ENCODE results near the gene MAGEF1. TPM values are rescaled to one million over a fixed set of nuclear protein-coding genes. Genes with fewer than 3 reads are reported as not detected.

MAGEF1 gene
- total RNA-seq, 1 donor from 2014 or later = 47.5 TPM

- TF ChIP-seq CTCF (IDR thresholded peaks at IDR 0.05) = no peak
- peak; percentile 25 for DNase-seq (ENCODE audit: extremely low spot score, unreplicated experiment)
- peaks cover 8% of the 10 kb centered on the region for H3K4me1 Mint-ChIP-seq (ENCODE audit: unreplicated experiment)
- no peak overlapping the region for H3K27ac Mint-ChIP-seq (ENCODE audit: unreplicated experiment)
- peaks cover 11% of the 10 kb centered on the region for H3K27me3 Mint-ChIP-seq (ENCODE audit: unreplicated experiment)
- no peaks in the 10 kb centered on the region for H3K9me3 Mint-ChIP-seq (ENCODE audit: unreplicated experiment)
- no peak overlapping the region for H3K4me3 Mint-ChIP-seq (ENCODE audit: unreplicated experiment)
- no peaks in the 10 kb centered on the region for H3K36me3 Mint-ChIP-seq (ENCODE audit: unreplicated experiment)
Observed at GRCh38 chr3:184728010-184728527, 16.2 kb upstream of the MAGEF1 start.

GRCh38 chr3:184727357-184728009 lies 15.6 kb upstream of the MAGEF1 start:
- TF ChIP-seq CTCF (IDR thresholded peaks at IDR 0.05) = peak; percentile 80
- Mint-ChIP-seq H3K27ac (ENCODE audit: unreplicated experiment) (no peak overlapping the region), H3K36me3 (ENCODE audit: unreplicated experiment) (no peaks in the 10 kb centered on the region), H3K4me3 (ENCODE audit: unreplicated experiment) (no peak overlapping the region), H3K4me1 (ENCODE audit: unreplicated experiment) (peaks cover 8% of the 10 kb centered on the region), H3K9me3 (ENCODE audit: unreplicated experiment) (no peaks in the 10 kb centered on the region), H3K27me3 (ENCODE audit: unreplicated experiment) (peaks cover 11% of the 10 kb centered on the region)
- peak; percentile 75 for DNase-seq (ENCODE audit: extremely low spot score, unreplicated experiment)

- Mint-ChIP-seq H3K4me1 (ENCODE audit: unreplicated experiment) (peaks cover 8% of the 10 kb centered on the region), H3K4me3 (ENCODE audit: unreplicated experiment) (no peak overlapping the region), H3K27ac (ENCODE audit: unreplicated experiment) (no peak overlapping the region), H3K36me3 (ENCODE audit: unreplicated experiment) (peaks cover under 1% of the 10 kb centered on the region), H3K9me3 (ENCODE audit: unreplicated experiment) (no peaks in the 10 kb centered on the region), H3K27me3 (ENCODE audit: unreplicated experiment) (peaks cover 9% of the 10 kb centered on the region)
- DNase-seq (ENCODE audit: extremely low spot score, unreplicated experiment) = peak; percentile 62
- TF ChIP-seq CTCF (IDR thresholded peaks at IDR 0.05) = no peak
Observed at GRCh38 chr3:184726497-184726896, 14.6 kb upstream of the MAGEF1 start.

GRCh38 chr3:184725176-184725719 lies 13.4 kb upstream of the MAGEF1 start:
- no peak for TF ChIP-seq CTCF (IDR thresholded peaks at IDR 0.05)
- peak; percentile 60 for DNase-seq (ENCODE audit: extremely low spot score, unreplicated experiment)
- H3K4me1 Mint-ChIP-seq (ENCODE audit: unreplicated experiment) = peaks cover 8% of the 10 kb centered on the region

GRCh38 chr3:184724699-184725098 lies 12.8 kb upstream of the MAGEF1 start:
- peaks cover 1% of the 10 kb centered on the region for H3K36me3 Mint-ChIP-seq (ENCODE audit: unreplicated experiment)
- no peak overlapping the region for H3K4me3 Mint-ChIP-seq (ENCODE audit: unreplicated experiment)
- H3K9me3 Mint-ChIP-seq (ENCODE audit: unreplicated experiment) = no peaks in the 10 kb centered on the region
- TF ChIP-seq CTCF (IDR thresholded peaks at IDR 0.05) = no peak
- H3K27me3 Mint-ChIP-seq (ENCODE audit: unreplicated experiment) = no peaks in the 10 kb centered on the region
- H3K27ac Mint-ChIP-seq (ENCODE audit: unreplicated experiment) = no peak overlapping the region
- H3K4me1 Mint-ChIP-seq (ENCODE audit: unreplicated experiment) = peaks cover 8% of the 10 kb centered on the region
- peak; percentile 23 for DNase-seq (ENCODE audit: extremely low spot score, unreplicated experiment)

More at GRCh38 chr3:184725176-184725719, 13.4 kb upstream of the MAGEF1 start:
- Mint-ChIP-seq H3K27ac (ENCODE audit: unreplicated experiment) (no peak overlapping the region), H3K27me3 (ENCODE audit: unreplicated experiment) (peaks cover 3% of the 10 kb centered on the region), H3K9me3 (ENCODE audit: unreplicated experiment) (no peaks in the 10 kb centered on the region), H3K4me3 (ENCODE audit: unreplicated experiment) (no peak overlapping the region), H3K36me3 (ENCODE audit: unreplicated experiment) (peaks cover 1% of the 10 kb centered on the region)

All from osteocyte (in vitro differentiated cells).